ENCODE results near the gene PSMB5. TPM values are rescaled to one million over a fixed set of nuclear protein-coding genes. Genes with fewer than 3 reads are reported as not detected.

The PSMB5 gene
- total RNA-seq, 2 experiments from 2014 or later = 104 to 129 TPM

DNA sequence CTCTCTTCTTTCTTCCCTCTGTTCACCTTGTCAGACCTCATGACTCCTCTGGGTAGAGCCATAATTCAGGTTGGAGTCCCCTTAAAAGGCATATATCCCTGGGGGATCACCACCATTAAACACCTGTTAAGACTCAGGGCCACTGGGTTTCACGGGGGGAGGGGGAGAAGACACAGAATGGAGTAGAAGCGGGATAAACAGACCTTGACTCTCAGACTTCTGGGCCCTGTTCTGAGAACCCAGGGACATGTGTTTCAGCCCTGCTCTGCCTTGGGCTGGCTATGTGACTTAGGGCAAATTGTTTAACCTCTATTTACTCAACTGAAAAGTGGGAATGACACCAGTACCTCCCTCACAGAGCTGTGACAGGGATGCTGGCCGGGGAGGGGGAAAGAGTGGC lies 18.0 kb upstream of the PSMB5 start:
- ATAC-seq (no peak), DNase-seq (no peak)
- Mint-ChIP-seq H3K36me3 (ENCODE audit: low read depth) (no peaks in the 10 kb centered on the region), H3K27ac (no peak overlapping the region), H3K4me1 (peaks cover 11% of the 10 kb centered on the region), H3K27me3 (no peaks in the 10 kb centered on the region), H3K9me3 (ENCODE audit: low read depth) (no peaks in the 10 kb centered on the region), H3K4me3 (no peak overlapping the region)
- intact Hi-C loops (cut with DNase I, micrococcal nuclease) = no loop called here
- POLR2A ChIA-PET = interaction anchor here (0.6 kb wide), 1 partner anchor 57 kb away, joined by 3 read pairs; no protein-coding TSS in a partner anchor
- CTCF ChIA-PET = interaction anchor here (0.5 to 19.3 kb wide), 9 partner anchors 13 to 97 kb away, joined by 3 to 751 read pairs (median 4); partner anchors contain the start of gene AJUBA

- intact Hi-C loops (cut with DNase I, micrococcal nuclease) = no loop called here
- peaks cover 2% of the 10 kb centered on the region for H3K36me3 Mint-ChIP-seq (ENCODE audit: low read depth)
Observed at GRCh38 chr14:23052182-23052623, 17.5 kb upstream of the PSMB5 start.

DNA sequence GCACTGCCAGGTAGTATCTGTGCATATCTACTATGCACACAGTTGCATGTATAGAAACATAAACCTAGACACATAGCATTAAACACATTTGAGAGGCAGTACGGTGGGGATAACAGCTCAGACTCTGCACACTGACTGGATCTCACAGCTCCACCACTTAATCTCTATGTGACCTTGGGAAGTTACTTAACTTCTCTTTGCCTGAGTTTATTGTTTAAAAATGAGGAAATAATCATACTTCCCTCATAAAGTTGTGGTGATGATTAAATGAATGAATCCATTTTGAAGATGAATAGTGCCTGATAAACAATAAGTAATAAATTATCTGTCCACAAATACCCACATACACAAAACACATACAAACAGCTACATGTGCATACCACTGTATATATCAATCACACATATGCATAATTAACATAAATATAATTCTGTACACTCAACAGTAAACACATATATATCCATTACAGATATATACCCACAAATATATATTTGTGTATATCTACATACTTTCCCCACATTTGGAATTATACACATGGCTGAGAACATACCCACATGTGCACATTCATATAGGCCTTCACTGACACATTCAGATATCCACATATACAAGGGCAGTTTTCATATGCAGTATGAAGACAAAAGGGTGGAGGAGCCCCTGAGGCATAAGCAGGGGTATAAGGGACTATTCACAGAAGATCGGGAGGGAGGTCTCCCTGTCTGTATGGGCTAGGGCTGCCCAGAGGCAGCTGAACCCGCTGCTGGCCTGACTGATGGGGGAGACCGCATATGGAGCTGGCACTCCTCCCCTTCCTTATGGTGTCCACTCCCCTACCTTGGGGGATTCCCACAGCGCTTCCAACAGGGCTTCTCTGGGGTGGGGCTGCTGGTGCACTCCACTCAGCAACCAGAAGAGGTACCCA lies 16.7 kb upstream of the PSMB5 start:
- intact Hi-C loops (cut with DNase I, micrococcal nuclease) = no loop called here

More at GRCh38 chr14:23052182-23052623, 17.5 kb upstream of the PSMB5 start:
- ChIA-PET POLR2A (interaction anchor here (0.6 kb wide), 1 partner anchor 57 kb away, joined by 3 read pairs; no protein-coding TSS in a partner anchor), CTCF (interaction anchor here (0.8 to 19.3 kb wide), 7 partner anchors 12 to 80 kb away, joined by 3 to 751 read pairs (median 11); partner anchors contain the start of gene AJUBA)
- ATAC-seq (no peak), DNase-seq (peak; percentile 44)
- peaks cover 2% of the 10 kb centered on the region for H3K27me3 Mint-ChIP-seq
- H3K27ac Mint-ChIP-seq = no peak overlapping the region
- no peaks in the 10 kb centered on the region for H3K9me3 Mint-ChIP-seq (ENCODE audit: low read depth)
- H3K4me3 Mint-ChIP-seq = no peak overlapping the region
- peaks cover 11% of the 10 kb centered on the region for H3K4me1 Mint-ChIP-seq

DNA sequence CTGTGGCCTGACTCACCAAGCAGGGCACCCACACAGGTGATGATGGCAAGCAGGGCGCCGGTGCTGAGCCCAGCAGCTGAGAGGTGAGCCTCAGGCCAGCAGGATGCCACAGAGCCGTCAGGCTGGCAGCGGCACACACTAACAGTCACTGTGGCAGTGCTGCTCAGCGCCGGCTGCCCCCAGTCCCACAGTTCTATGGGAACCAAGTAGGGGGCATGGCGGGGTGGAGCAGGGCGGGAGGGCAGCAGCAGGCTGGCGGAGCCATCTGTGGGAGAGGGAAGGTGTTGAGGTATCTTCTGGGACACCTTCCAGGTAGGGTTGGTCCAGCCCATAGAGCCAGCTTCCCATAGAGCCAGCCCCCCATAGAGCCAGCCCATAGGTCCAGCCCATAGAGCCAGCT lies 14.3 kb upstream of the PSMB5 start:
- H3K4me1 Mint-ChIP-seq = no peaks in the 10 kb centered on the region
- H3K36me3 Mint-ChIP-seq (ENCODE audit: low read depth) = peaks cover 2% of the 10 kb centered on the region
- ChIA-PET CTCF (interaction anchor here (0.6 to 1.3 kb wide), 3 partner anchors 42 to 67 kb away, joined by 3 to 4 read pairs (median 3); no protein-coding TSS in a partner anchor), POLR2A (no interaction called here)
- H3K4me3 Mint-ChIP-seq = no peak overlapping the region
- DNase-seq (no peak), ATAC-seq (no peak)
- H3K9me3 Mint-ChIP-seq (ENCODE audit: low read depth) = no peaks in the 10 kb centered on the region
- intact Hi-C loops (cut with DNase I, micrococcal nuclease) = no loop called here
- H3K27ac Mint-ChIP-seq = no peak overlapping the region
- peaks cover 2% of the 10 kb centered on the region for H3K27me3 Mint-ChIP-seq

More for the DNA sequence above, 16.7 kb upstream of the PSMB5 start:
- ATAC-seq (no peak), DNase-seq (no peak)
- peaks cover 2% of the 10 kb centered on the region for H3K36me3 Mint-ChIP-seq (ENCODE audit: low read depth)
- peaks cover 5% of the 10 kb centered on the region for H3K4me1 Mint-ChIP-seq
- H3K27ac Mint-ChIP-seq = no peak overlapping the region
- H3K4me3 Mint-ChIP-seq = no peak overlapping the region
- H3K9me3 Mint-ChIP-seq (ENCODE audit: low read depth) = no peaks in the 10 kb centered on the region
- H3K27me3 Mint-ChIP-seq = peaks cover 2% of the 10 kb centered on the region
- ChIA-PET POLR2A (no interaction called here), CTCF (interaction anchor here (0.8 to 19.3 kb wide), 6 partner anchors 17 to 79 kb away, joined by 3 to 751 read pairs (median 8); partner anchors contain the start of gene AJUBA)

GRCh38 chr14:23047751-23048693 lies 13.3 kb upstream of the PSMB5 start:
- Mint-ChIP-seq H3K4me3 (no peak overlapping the region), H3K36me3 (ENCODE audit: low read depth) (peaks cover 2% of the 10 kb centered on the region), H3K27ac (no peak overlapping the region), H3K27me3 (peaks cover 2% of the 10 kb centered on the region), H3K4me1 (no peaks in the 10 kb centered on the region), H3K9me3 (ENCODE audit: low read depth) (no peaks in the 10 kb centered on the region)
- POLR2A ChIA-PET = no interaction called here
- intact Hi-C loops (cut with DNase I, micrococcal nuclease) = no loop called here
- CTCF ChIA-PET = interaction anchor here (1.1 to 1.6 kb wide), 2 partner anchors 41 to 58 kb away, joined by 3 read pairs; no protein-coding TSS in a partner anchor
- no peak for ATAC-seq
- DNase-seq = no peak

DNA sequence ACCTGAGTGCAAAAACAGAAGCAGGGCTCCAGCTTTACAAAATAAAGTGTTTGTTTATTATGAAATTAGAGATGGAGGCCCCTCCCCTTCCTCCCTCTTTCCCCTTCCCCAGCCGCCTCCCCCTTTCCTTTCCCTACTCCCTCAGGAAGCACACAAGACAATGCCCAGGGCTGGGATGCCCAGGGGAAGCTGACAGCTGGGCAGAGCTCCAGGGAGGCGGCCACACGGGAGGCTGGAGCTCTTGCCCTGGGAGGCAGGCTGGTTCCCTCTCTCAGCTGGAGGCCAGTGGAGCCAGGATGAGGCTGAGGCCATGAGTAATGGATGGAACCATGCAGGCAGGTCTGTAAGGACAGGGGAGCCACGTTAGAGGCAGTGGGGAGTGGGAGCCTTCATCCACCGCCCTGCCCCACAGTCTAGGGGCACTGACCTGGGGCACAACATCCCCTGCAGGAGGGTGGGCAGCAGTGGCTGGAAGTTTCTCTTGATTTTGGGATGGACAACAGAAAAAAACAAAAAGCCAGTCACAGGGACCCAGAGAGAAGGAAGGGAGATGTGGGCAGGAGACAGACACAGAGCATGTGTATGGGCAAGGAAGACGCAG lies 12.4 kb upstream of the PSMB5 start:
- POLR2A ChIA-PET = interaction anchor here (0.6 kb wide), 1 partner anchor 1598 kb away, joined by 3 read pairs; no protein-coding TSS in a partner anchor
- no peak overlapping the region for H3K4me3 Mint-ChIP-seq

DNA sequence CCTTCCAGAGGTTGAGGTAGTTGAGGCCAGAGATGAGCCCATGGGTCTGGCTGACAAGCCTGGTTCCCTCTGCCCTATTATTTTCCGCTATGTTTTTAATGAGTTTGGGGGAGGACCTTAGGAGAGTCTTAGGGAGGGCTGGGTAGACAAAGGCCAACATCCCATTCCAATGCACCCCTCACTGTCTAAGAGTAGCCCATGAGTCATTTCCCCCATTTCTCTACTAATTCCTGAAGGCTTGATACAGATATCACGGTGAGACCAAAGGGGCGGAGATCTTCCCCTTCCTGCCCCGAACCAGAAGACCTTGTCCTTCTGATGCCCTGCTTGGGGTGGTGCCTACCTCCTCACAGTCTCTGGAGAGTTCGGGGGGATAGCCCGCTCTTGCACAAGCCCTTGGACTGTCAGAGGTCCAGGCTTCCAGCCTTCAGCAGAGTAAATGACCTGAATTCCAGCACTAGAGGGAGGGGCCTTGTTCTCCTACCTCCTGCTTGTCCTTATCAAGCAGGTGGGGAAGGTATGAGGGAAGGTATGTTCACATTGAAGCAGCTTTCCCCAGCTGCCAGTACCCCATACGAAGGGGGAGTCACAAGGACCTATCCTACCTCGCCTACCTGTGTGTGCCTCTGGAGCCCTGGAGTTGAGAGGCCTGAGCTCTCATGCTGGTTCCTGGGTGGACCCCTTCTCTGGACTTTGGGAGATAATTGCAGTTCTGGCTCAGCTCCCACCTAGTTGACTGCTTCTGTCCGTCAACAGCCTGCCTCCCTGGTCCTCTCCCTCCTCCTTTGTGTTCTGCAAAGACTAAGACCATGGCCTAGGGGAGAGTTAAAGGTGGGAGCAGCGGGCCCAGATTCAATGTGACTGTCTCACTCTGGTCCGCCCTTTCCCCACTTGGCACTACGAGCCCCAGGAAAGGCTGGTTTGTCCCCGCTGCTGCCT lies 11.0 kb upstream of the PSMB5 start:
- ChIA-PET POLR2A (no interaction called here), CTCF (interaction anchor here (0.6 to 1.3 kb wide), 4 partner anchors 14 to 69 kb away, joined by 3 to 4 read pairs (median 4); no protein-coding TSS in a partner anchor)
- intact Hi-C loops (cut with DNase I, micrococcal nuclease) = no loop called here
- H3K4me1 Mint-ChIP-seq = no peaks in the 10 kb centered on the region
- DNase-seq = no peak
- H3K27ac Mint-ChIP-seq = no peak overlapping the region
- no peaks in the 10 kb centered on the region for H3K9me3 Mint-ChIP-seq (ENCODE audit: low read depth)
- H3K36me3 Mint-ChIP-seq (ENCODE audit: low read depth) = peaks cover 2% of the 10 kb centered on the region
- no peak overlapping the region for H3K4me3 Mint-ChIP-seq
- peaks cover 2% of the 10 kb centered on the region for H3K27me3 Mint-ChIP-seq
- no peak for ATAC-seq

More for the DNA sequence above, 12.4 kb upstream of the PSMB5 start:
- no peak overlapping the region for H3K27ac Mint-ChIP-seq
- H3K4me1 Mint-ChIP-seq = no peaks in the 10 kb centered on the region
- CTCF ChIA-PET = interaction anchor here (0.8 to 1.6 kb wide), 5 partner anchors 11 to 62 kb away, joined by 3 to 6 read pairs (median 3); partner anchors contain the start of gene CDH24
- intact Hi-C loops (cut with DNase I, micrococcal nuclease) = no loop called here
- H3K27me3 Mint-ChIP-seq = peaks cover 2% of the 10 kb centered on the region
- ATAC-seq = no peak
- no peaks in the 10 kb centered on the region for H3K9me3 Mint-ChIP-seq (ENCODE audit: low read depth)
- peaks cover 2% of the 10 kb centered on the region for H3K36me3 Mint-ChIP-seq (ENCODE audit: low read depth)
- no peak for DNase-seq

GRCh38 chr14:23044840-23045239 lies 10.1 kb upstream of the PSMB5 start:
- peaks cover 2% of the 10 kb centered on the region for H3K36me3 Mint-ChIP-seq (ENCODE audit: low read depth)
- no peak for DNase-seq
- H3K4me1 Mint-ChIP-seq = no peaks in the 10 kb centered on the region
- intact Hi-C loops (cut with DNase I, micrococcal nuclease) = no loop called here
- peaks cover 2% of the 10 kb centered on the region for H3K27me3 Mint-ChIP-seq
- no peaks in the 10 kb centered on the region for H3K9me3 Mint-ChIP-seq (ENCODE audit: low read depth)
- H3K27ac Mint-ChIP-seq = no peak overlapping the region
- no peak for ATAC-seq
- ChIA-PET POLR2A (no interaction called here), CTCF (no interaction called here)
- H3K4me3 Mint-ChIP-seq = no peak overlapping the region

DNA sequence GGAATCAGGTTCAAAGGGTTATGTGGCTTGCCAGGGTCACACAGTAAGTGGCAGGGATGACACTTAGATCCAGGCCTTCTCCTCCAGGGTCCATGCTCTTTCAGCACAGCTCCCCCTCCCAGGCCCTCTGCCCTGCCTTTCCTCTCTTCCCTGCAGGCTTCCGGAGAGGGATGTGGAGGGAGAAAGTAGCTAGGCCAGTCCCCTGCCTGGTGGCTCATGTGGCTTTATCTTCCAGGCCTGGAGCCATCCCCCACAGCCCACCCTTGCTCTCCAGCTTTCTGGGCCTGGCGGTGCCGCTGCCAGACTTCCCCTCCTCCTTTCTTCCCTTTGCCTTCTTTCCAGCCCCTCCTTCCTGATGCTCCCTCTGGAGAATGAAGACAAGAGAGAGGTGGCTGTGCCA lies 9.1 kb upstream of the PSMB5 start:
- DNase-seq (no peak), ATAC-seq (no peak)
- ChIA-PET POLR2A (no interaction called here), CTCF (interaction anchor here (0.9 to 2.8 kb wide), 3 partner anchors 11 to 59 kb away, joined by 3 to 9 read pairs (median 5); no protein-coding TSS in a partner anchor)
- intact Hi-C loops (cut with DNase I, micrococcal nuclease) = no loop called here
- Mint-ChIP-seq H3K27me3 (peaks cover 2% of the 10 kb centered on the region), H3K9me3 (ENCODE audit: low read depth) (no peaks in the 10 kb centered on the region), H3K36me3 (ENCODE audit: low read depth) (peaks cover 2% of the 10 kb centered on the region), H3K4me3 (no peak overlapping the region), H3K4me1 (no peaks in the 10 kb centered on the region), H3K27ac (no peak overlapping the region)

DNA sequence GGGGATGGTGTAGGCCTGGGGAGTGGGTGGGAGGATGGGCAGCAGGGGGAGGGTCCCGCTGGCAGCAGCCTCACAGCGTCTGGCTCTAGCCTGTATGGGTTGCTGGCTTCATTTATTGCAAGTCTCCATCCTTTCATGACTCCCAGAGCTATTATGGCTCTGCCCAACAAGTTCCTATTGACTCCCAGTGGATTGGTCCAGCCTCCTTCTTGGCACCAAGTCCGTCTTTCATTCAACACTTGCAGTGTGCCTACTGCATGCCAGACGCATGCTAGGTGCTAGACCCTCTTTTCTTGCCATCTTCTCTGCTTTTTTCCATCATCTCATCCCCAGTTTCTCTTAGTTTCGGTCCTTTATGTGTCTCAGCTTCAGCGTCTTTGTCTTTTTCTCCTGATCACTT lies 8.4 kb upstream of the PSMB5 start:
- H3K27ac Mint-ChIP-seq = no peak overlapping the region
- ATAC-seq = no peak
- peaks cover 2% of the 10 kb centered on the region for H3K36me3 Mint-ChIP-seq (ENCODE audit: low read depth)
- peaks cover 2% of the 10 kb centered on the region for H3K27me3 Mint-ChIP-seq
- CTCF ChIA-PET = interaction anchor here (1.1 to 2.8 kb wide), 4 partner anchors 15 to 59 kb away, joined by 3 to 9 read pairs (median 6); partner anchors contain the start of gene CDH24
- POLR2A ChIA-PET = interaction anchor here (0.6 kb wide), 1 partner anchor 24 kb away, joined by 7 read pairs; no protein-coding TSS in a partner anchor
- H3K4me3 Mint-ChIP-seq = no peak overlapping the region
- intact Hi-C loops (cut with DNase I, micrococcal nuclease) = no loop called here
- no peaks in the 10 kb centered on the region for H3K4me1 Mint-ChIP-seq
- no peak for DNase-seq
- H3K9me3 Mint-ChIP-seq (ENCODE audit: low read depth) = no peaks in the 10 kb centered on the region
